ENCODE results near the gene AP3D1. TPM values are rescaled to one million over a fixed set of nuclear protein-coding genes. Genes with fewer than 3 reads are reported as not detected.
A peak's percentile ranks its signal among the peaks of the same experiment; 100 is the strongest.

AP3D1 gene
- total RNA-seq, 1 donor from 2014 or later = 157 TPM

GRCh38 chr19:2168619-2169424 is 17.5 kb upstream of the AP3D1 start:
- H3K36me3 Mint-ChIP-seq (ENCODE audit: low read depth) = no peaks in the 10 kb centered on the region
- peak; percentile 21 for TF ChIP-seq CTCF (IDR thresholded peaks at IDR 0.05)
- H3K27ac Mint-ChIP-seq (ENCODE audit: unreplicated experiment) = peak overlapping the region; percentile 94
- H3K9me3 Mint-ChIP-seq (ENCODE audit: low read depth) = no peaks in the 10 kb centered on the region
- H3K4me3 Mint-ChIP-seq (ENCODE audit: unreplicated experiment) = peak overlapping the region; percentile 35
- H3K4me1 Mint-ChIP-seq (ENCODE audit: low read depth) = peaks cover 78% of the 10 kb centered on the region
- DNase-seq (ENCODE audit: low spot score) = peak; percentile 95
- H3K27me3 Mint-ChIP-seq (ENCODE audit: low read depth) = no peaks in the 10 kb centered on the region

- no peaks in the 10 kb centered on the region for H3K27me3 Mint-ChIP-seq (ENCODE audit: low read depth)
- H3K9me3 Mint-ChIP-seq (ENCODE audit: low read depth) = no peaks in the 10 kb centered on the region
- H3K4me1 Mint-ChIP-seq (ENCODE audit: low read depth) = peaks cover 76% of the 10 kb centered on the region
- DNase-seq (ENCODE audit: low spot score) = no peak
- H3K4me3 Mint-ChIP-seq (ENCODE audit: unreplicated experiment) = peak overlapping the region; percentile 35
- no peaks in the 10 kb centered on the region for H3K36me3 Mint-ChIP-seq (ENCODE audit: low read depth)
- TF ChIP-seq CTCF (IDR thresholded peaks at IDR 0.05) = no peak
- peak overlapping the region; percentile 94 for H3K27ac Mint-ChIP-seq (ENCODE audit: unreplicated experiment)
These were observed 16.7 kb upstream of the AP3D1 start for GRCh38 chr19:2167896-2168618.

GRCh38 chr19:2166741-2167738 is 15.7 kb upstream of the AP3D1 start:
- Mint-ChIP-seq H3K4me1 (ENCODE audit: low read depth) (peaks cover 73% of the 10 kb centered on the region), H3K36me3 (ENCODE audit: low read depth) (no peaks in the 10 kb centered on the region), H3K9me3 (ENCODE audit: low read depth) (no peaks in the 10 kb centered on the region), H3K4me3 (ENCODE audit: unreplicated experiment) (peak overlapping the region; percentile 16), H3K27me3 (ENCODE audit: low read depth) (no peaks in the 10 kb centered on the region), H3K27ac (ENCODE audit: unreplicated experiment) (peak overlapping the region; percentile 94)
- TF ChIP-seq CTCF (IDR thresholded peaks at IDR 0.05) = no peak
- no peak for DNase-seq (ENCODE audit: low spot score)

- H3K9me3 Mint-ChIP-seq (ENCODE audit: low read depth) = no peaks in the 10 kb centered on the region
- peaks cover 51% of the 10 kb centered on the region for H3K4me1 Mint-ChIP-seq (ENCODE audit: low read depth)
- H3K27me3 Mint-ChIP-seq (ENCODE audit: low read depth) = no peaks in the 10 kb centered on the region
- peak overlapping the region; percentile 91 for H3K4me3 Mint-ChIP-seq (ENCODE audit: unreplicated experiment)
- no peak for TF ChIP-seq CTCF (IDR thresholded peaks at IDR 0.05)
- H3K27ac Mint-ChIP-seq (ENCODE audit: unreplicated experiment) = peak overlapping the region; percentile 93
- DNase-seq (ENCODE audit: low spot score) = no peak
- H3K36me3 Mint-ChIP-seq (ENCODE audit: low read depth) = no peaks in the 10 kb centered on the region
These were observed 12.9 kb upstream of the AP3D1 start for GRCh38 chr19:2164020-2164998.

Data from chondrocyte (in vitro differentiated cells).